Measurements from ENCODE around the gene ST3GAL4. TPM values are rescaled to one million over a fixed set of nuclear protein-coding genes. Genes with fewer than 3 reads are reported as not detected.

ST3GAL4 gene
- total RNA-seq, 1 experiment from 2014 or later = 13.1 TPM

DNA sequence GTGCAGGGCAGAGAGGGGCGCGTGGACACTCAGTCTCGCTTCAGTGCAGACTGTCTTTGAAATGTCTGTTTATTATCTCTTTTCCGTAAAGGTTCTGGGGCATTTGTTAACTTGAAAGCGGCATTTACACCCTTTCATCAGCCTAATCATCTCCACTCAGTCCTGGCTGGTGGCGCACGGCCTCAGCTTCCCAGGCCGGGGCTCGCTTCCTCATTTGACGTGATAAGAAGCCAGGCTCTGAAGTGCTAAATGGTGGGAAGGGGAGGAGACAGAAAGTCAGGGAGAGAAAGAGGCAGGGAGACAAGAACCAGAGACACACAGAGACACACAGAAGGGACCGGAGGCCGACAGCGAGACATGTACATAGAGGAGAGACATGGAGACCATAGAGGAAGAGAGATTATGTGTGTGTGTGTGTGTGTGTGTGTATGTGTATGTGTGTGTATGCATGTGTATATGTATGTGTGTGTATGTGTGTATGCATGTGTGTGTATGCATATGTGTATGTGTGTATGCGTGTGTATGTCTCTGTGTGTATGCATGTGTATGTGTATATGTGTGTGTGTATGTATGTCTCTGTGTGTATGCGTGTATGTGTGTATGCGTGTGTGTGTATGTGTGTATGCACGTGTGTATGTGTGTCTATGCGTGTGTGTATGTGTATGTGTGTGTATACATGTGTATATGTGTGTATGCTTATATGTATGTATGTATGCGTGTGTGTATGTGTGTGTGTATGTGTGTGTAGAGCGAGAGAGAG lies 101.5 kb downstream of the ST3GAL4 start (continued):
- no peak for TF ChIP-seq POLR2A (IDR thresholded peaks at IDR 0.05; ENCODE audit: borderline replicate concordance, extremely low read depth, insufficient read depth, insufficient read length)
- no peak for TF ChIP-seq ELF1 (IDR thresholded peaks at IDR 0.05; ENCODE audit: borderline replicate concordance, low read depth)
- TF ChIP-seq, protein P1, sequence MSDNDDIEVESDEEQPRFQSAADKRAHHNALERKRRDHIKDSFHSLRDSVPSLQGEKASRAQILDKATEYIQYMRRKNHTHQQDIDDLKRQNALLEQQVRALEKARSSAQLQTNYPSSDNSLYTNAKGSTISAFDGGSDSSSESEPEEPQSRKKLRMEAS (IDR thresholded peaks at IDR 0.05) = no peak
- no peak for TF ChIP-seq EGR1 (IDR thresholded peaks at IDR 0.05; ENCODE audit: low read depth)
- TF ChIP-seq POLR2AphosphoS5 (IDR thresholded peaks at IDR 0.05; ENCODE audit: low read depth, low read length) = no peak
- no peak for TF ChIP-seq ZFX (IDR thresholded peaks at IDR 0.05)
- no peak for TF ChIP-seq TCF7L2 (IDR thresholded peaks at IDR 0.05; ENCODE audit: borderline replicate concordance, extremely low read depth, insufficient read depth, insufficient read length)

DNA sequence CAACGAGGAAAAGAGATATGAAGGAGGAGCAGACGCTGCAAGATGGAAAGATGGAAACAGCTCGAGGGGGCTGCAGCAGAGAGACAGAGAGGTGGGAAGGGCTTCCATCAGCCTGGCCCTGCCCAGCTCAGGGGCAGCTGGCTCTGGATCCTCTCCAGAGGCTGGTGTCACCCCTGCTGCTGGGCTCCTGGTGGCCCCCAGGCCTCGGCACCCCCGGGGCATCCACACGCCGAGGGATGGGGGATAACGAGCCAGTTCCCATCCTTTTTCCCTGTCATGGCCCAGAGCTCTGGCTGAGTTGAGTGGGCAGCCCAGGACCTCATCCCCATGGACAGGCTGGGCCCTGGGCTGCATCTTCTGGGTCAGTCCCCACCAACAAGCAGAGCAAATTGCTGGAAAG lies 102.3 kb downstream of the ST3GAL4 start:
- Histone ChIP-seq H3K9me3 (ENCODE audit: control insufficient read depth in 1 of 2, insufficient read depth in 1 of 2, low read depth in 1 of 2, low read length in 2 of 2) (no peaks in the 10 kb centered on the region), H3K27ac (ENCODE audit: low read depth, low read length) (no peak overlapping the region), H3K4me1 (ENCODE audit: control insufficient read depth in 1 of 2, insufficient read depth in 2 of 2, low read length in 2 of 2) (no peaks in the 10 kb centered on the region), H3K9ac (ENCODE audit: low read length) (no peak overlapping the region), H3K9me2 (ENCODE audit: insufficient read depth) (no peaks in the 10 kb centered on the region), H3K36me3 (ENCODE audit: control insufficient read depth in 1 of 2, insufficient read depth in 2 of 2, low read length in 2 of 2) (no peaks in the 10 kb centered on the region), H3K27me3 (ENCODE audit: insufficient read depth, low read length) (peaks cover 2% of the 10 kb centered on the region; the same call in 1 of the 2 replicates), H3K4me2 (ENCODE audit: low read length) (no peak overlapping the region), H3K79me2 (ENCODE audit: insufficient read depth, low read length) (no peaks in the 10 kb centered on the region), H2AFZ (ENCODE audit: low read depth, low read length, poor library complexity, severe bottlenecking) (no peak overlapping the region), H3K4me3 (replicated peaks in 1 of 2; ENCODE audit: low read depth in 1 of 2, low read length in 2 of 2) (no peak overlapping the region), H4K20me1 (ENCODE audit: insufficient read depth) (no peaks in the 10 kb centered on the region)
- CTCF ChIA-PET = no interaction called here
- POLR2A ChIA-PET = no interaction called here
- RAD21 ChIA-PET (ENCODE audit: low non-redundant PET in 1 of 2, low total read pairs in 2 of 2, uncharacterized antibody in 2 of 2, unreplicated experiment in 2 of 2) = no interaction called here
- TF ChIP-seq, protein P1 (IDR thresholded peaks at IDR 0.05) = no peak
- no TSS peak for BruUV-seq (replicated peaks)
- intact Hi-C loops (cut with micrococcal nuclease) = no loop called here
- no peak for ATAC-seq
- no peak for DNase-seq (ENCODE audit: low read depth, low spot score)

Data from HCT116 (cell line).